Endothelial cell of umbilical vein (primary cell): ENCODE data around the gene TRIM32. TPM values are rescaled to one million over a fixed set of nuclear protein-coding genes. Genes with fewer than 3 reads are reported as not detected.

Source experiments
- BruUV-seq: library from RNA; stranded (reverse); fragments of 400-500 nt; replicated peaks from 2 replicates; lab custom pipeline; 2021; lab: Mats Ljungman, UMichigan
- CTCF ChIA-PET: fragments of 300-600, 350-600 bp; sonication (Branson Sonifier 250); formaldehyde crosslinking; loops from one replicate; lab custom pipeline; 2021; ENCODE audit warnings: antibody characterized with exemption, inconsistent platforms; lab: Charles Lee
- POLR2A ChIA-PET: fragments of 300-600, 350-600 bp; sonication (Branson Sonifier 250); formaldehyde crosslinking; loops from one replicate; lab custom pipeline; 2021; ENCODE audit warnings: antibody characterized with exemption, inconsistent platforms; lab: Charles Lee
- DNase-seq: peaks from one replicate; pipeline ENCODE4 v3.0.0-alpha.2; 2011; ENCODE audit warnings: low read depth, low spot score
- FAIRE-seq: peaks from 2 replicates; lab custom pipeline; 2011; peaks lifted over from hg19 to GRCh38; lab: Jason Lieb, UNC
- H2AFZ ChIP-seq: 2 replicates; pipeline ENCODE4 v1.6.0; 2012; ENCODE audit warnings: low read depth, low read length, control low read depth, inconsistent platforms
- H3K27ac ChIP-seq: 2 replicates; pipeline ENCODE4 v1.5.1; 2011; ENCODE audit warnings: low read depth, mild to moderate bottlenecking, control low read depth, low read length, moderate library complexity; ENCODE audit not compliant: insufficient read depth
- H3K27me3 ChIP-seq, 2 experiments: 2 replicates each; pipeline versions ENCODE4 v1.6.0 to v1.6.1; 2011; ENCODE audit warnings: low read length in 2 of 2, mixed read lengths in 1 of 2; ENCODE audit not compliant: control insufficient read depth in 2 of 2, insufficient read depth in 2 of 2
- H3K36me3 ChIP-seq, 2 experiments: 2 replicates in 1 of 2; 3 replicates in 1 of 2; pipeline ENCODE4 v1.5.1; 2011; ENCODE audit warnings: low read length in 2 of 2, mild to moderate bottlenecking in 1 of 2, moderate library complexity in 1 of 2; ENCODE audit not compliant: control insufficient read depth in 2 of 2, insufficient read depth in 2 of 2; ENCODE audit errors: extremely low read depth in 1 of 2
- H3K4me1 ChIP-seq: 3 replicates; pipeline ENCODE4 v1.5.1; 2011; ENCODE audit warnings: mild to moderate bottlenecking, low read length; ENCODE audit not compliant: control insufficient read depth, insufficient read depth; ENCODE audit errors: extremely low read depth
- H3K4me2 ChIP-seq: 2 replicates; pipeline ENCODE4 v1.6.1; 2011; ENCODE audit warnings: low read length, control low read depth, mixed read lengths; ENCODE audit not compliant: insufficient read depth
- H3K4me3 ChIP-seq, 3 experiments: fragments of 200-600 bp in 1 of 3; sonication (generic), shearing (Covaris generic) in 1 of 3; replicated peaks in 1 of 3; 2 replicates each; pipeline ENCODE4 v1.5.1; 2011 to 2016; ENCODE audit warnings: control low read depth in 3 of 3, low read length in 3 of 3, mild to moderate bottlenecking in 2 of 3, inconsistent platforms in 1 of 3, low read depth in 1 of 3, moderate library complexity in 1 of 3; ENCODE audit not compliant: insufficient read depth in 1 of 3
- H3K79me2 ChIP-seq: 2 replicates; pipeline ENCODE4 v1.6.0; 2012; ENCODE audit warnings: low read length, inconsistent platforms; ENCODE audit not compliant: control insufficient read depth, insufficient read depth
- H3K9ac ChIP-seq: replicated peaks from 2 replicates; pipeline ENCODE3; 2011; ENCODE audit warnings: low read length, control low read depth; ENCODE audit not compliant: insufficient read depth; ENCODE audit errors: extremely low read depth
- H3K9me1 ChIP-seq: replicated peaks from 3 replicates; pipeline ENCODE4 v1.6.0; 2011; ENCODE audit warnings: mild to moderate bottlenecking, low read length; ENCODE audit not compliant: control insufficient read depth, insufficient read depth; ENCODE audit errors: extremely low read depth
- H3K9me3 ChIP-seq: replicated peaks from 2 replicates; pipeline ENCODE4 v1.5.1; 2012; ENCODE audit warnings: low read length, inconsistent platforms; ENCODE audit not compliant: control insufficient read depth, insufficient read depth
- H4K20me1 ChIP-seq: replicated peaks from 2 replicates; pipeline ENCODE3; 2011; ENCODE audit warnings: mild to moderate bottlenecking, low read length; ENCODE audit not compliant: control insufficient read depth, insufficient read depth; ENCODE audit errors: extremely low read depth
- EZH2 ChIP-seq: IDR thresholded peaks from 2 replicates; pipeline ENCODE4 v1.6.1; 2012; ENCODE audit warnings: borderline replicate concordance, low read depth, mild to moderate bottlenecking, moderate library complexity, low read length, inconsistent platforms; ENCODE audit not compliant: severe bottlenecking
- FOS ChIP-seq: IDR thresholded peaks from 2 replicates; pipeline ENCODE4 v1.6.1; 2011; ENCODE audit warnings: mild to moderate bottlenecking, low read length, moderate library complexity, borderline replicate concordance; ENCODE audit not compliant: insufficient read depth
- GATA2 ChIP-seq: IDR thresholded peaks from 2 replicates; pipeline ENCODE4 v1.7.0; 2011; ENCODE audit warnings: low read depth, mild to moderate bottlenecking, moderate library complexity, mixed read lengths, low read length; ENCODE audit not compliant: insufficient read length, insufficient read depth
- JUN ChIP-seq: IDR thresholded peaks from 2 replicates; pipeline ENCODE4 v1.6.1; 2011; ENCODE audit warnings: borderline replicate concordance, low read depth; ENCODE audit not compliant: insufficient read length, insufficient read depth
- MYC ChIP-seq: IDR thresholded peaks from one replicate; pipeline ENCODE4 v1.6.1; 2011; ENCODE audit warnings: mild to moderate bottlenecking, low read depth, low read length
- POLR2A ChIP-seq: IDR thresholded peaks from 2 replicates; pipeline ENCODE4 v1.6.1; 2012; ENCODE audit warnings: low read depth, mild to moderate bottlenecking, control low read depth, low read length
- POLR2AphosphoS5 ChIP-seq: IDR thresholded peaks from 2 replicates; pipeline ENCODE4 v1.6.1; 2012; ENCODE audit warnings: low read depth, mild to moderate bottlenecking, control low read depth, low read length, moderate library complexity; ENCODE audit not compliant: insufficient read depth
- dilution Hi-C: fragments of 300-500 bp; cut with MboI; formaldehyde crosslinking; loops from one replicate; pipeline ENCODE4 v1.15.0; 2019; ENCODE audit warnings: low sequenced_read_pairs; ENCODE audit not compliant: extremely low pct_ligation_motif_present
- intact Hi-C: fragments of 100-400 bp; cut with micrococcal nuclease; formaldehyde crosslinking; loops from one replicate; pipeline ENCODE4 v1.10.0; 2022
- polyA plus RNA-seq, 4 experiments: library from polyadenylated mRNA; depleted of rRNA in 3 of 4; stranded (reverse) in 3 of 4; unstranded in 1 of 4; fragments of >200 nt; gene quantifications; 2 replicates each; pipeline versions ENCODE4 v1.2.1 to v1.2.3, GENCODE V29; 2011 to 2012; ENCODE audit warnings: missing spikeins in 1 of 4
- total RNA-seq: library from RNA; stranded (reverse); gene quantifications from 2 replicates; pipeline ENCODE4 v1.2.3, GENCODE V29; 2021
- TF ChIP-seq, protein P1 (sequence below): IDR thresholded peaks from 2 replicates; pipeline ENCODE4 v1.6.1; 2011; ENCODE audit not compliant: insufficient read depth, insufficient read length
- TF ChIP-seq, protein P2 (sequence below), 2 donors: IDR thresholded peaks; 1 replicate in 1 of 2; 2 replicates in 1 of 2; pipeline ENCODE4 v1.5.1; 2011; ENCODE audit warnings: low read length in 2 of 2, mild to moderate bottlenecking in 2 of 2, moderate library complexity in 2 of 2, control low read depth in 1 of 2, inconsistent platforms in 1 of 2, low read depth in 1 of 2; ENCODE audit not compliant: insufficient read depth in 1 of 2; ENCODE audit errors: extremely low read depth in 1 of 2

Gene TRIM32
- total and polyA plus RNA-seq, 2 donors (not counting 3 experiments of a cell fraction or from before 2014, with no cell fraction given): 10.8 to 18.4 TPM

DNA sequence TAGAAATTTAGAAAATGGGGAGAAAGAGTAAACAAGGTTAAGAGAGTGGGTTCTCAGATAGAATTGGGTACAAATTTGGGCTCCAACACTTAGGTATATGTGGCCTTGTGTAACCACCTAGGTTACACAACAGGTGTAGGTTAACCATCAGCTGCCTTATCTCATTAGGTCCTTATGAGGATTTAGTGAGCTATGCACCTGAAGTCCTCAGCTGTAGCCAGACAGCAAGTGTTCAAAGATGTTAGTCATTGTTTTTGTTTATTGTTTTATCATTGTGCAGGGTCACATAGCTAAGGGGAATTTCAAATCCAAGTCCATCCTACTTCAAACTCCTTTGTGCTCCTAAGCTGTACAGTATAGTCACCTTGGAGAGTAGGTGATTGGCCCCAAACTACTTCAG lies 970 bp upstream of the TRIM32 start:
- intact Hi-C loops: no loop called here
- DNase-seq (no peak), FAIRE-seq (no peak)
- dilution Hi-C loops: no loop called here
- ChIA-PET CTCF (interaction anchor here (0.7 to 1.4 kb wide), 3 partner anchors 9 to 51 kb away, joined by 3 to 14 read pairs (median 4); no protein-coding TSS in a partner anchor), POLR2A (no interaction called here)
- Histone ChIP-seq H3K4me1 (peaks cover 11% of the 10 kb centered on the region), H2AFZ (peak overlapping the region; percentile 90), H3K79me2 (peaks cover 32% of the 10 kb centered on the region), H3K9ac (no peak overlapping the region), H4K20me1 (no peaks in the 10 kb centered on the region), H3K27ac (no peak overlapping the region), H3K36me3 (no peaks in the 10 kb centered on the region), H3K4me2 (no peak overlapping the region), H3K9me1 (no peaks in the 10 kb centered on the region), H3K4me3 (no peak overlapping the region), H3K9me3 (no peaks in the 10 kb centered on the region), H3K27me3 (no peaks in the 10 kb centered on the region)
- no TSS peak for BruUV-seq
- TF ChIP-seq, protein P1, sequence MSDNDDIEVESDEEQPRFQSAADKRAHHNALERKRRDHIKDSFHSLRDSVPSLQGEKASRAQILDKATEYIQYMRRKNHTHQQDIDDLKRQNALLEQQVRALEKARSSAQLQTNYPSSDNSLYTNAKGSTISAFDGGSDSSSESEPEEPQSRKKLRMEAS: no peak
- no peak for TF ChIP-seq MYC
- TF ChIP-seq POLR2A: no peak
- no peak for TF ChIP-seq GATA2
- TF ChIP-seq, protein P2, sequence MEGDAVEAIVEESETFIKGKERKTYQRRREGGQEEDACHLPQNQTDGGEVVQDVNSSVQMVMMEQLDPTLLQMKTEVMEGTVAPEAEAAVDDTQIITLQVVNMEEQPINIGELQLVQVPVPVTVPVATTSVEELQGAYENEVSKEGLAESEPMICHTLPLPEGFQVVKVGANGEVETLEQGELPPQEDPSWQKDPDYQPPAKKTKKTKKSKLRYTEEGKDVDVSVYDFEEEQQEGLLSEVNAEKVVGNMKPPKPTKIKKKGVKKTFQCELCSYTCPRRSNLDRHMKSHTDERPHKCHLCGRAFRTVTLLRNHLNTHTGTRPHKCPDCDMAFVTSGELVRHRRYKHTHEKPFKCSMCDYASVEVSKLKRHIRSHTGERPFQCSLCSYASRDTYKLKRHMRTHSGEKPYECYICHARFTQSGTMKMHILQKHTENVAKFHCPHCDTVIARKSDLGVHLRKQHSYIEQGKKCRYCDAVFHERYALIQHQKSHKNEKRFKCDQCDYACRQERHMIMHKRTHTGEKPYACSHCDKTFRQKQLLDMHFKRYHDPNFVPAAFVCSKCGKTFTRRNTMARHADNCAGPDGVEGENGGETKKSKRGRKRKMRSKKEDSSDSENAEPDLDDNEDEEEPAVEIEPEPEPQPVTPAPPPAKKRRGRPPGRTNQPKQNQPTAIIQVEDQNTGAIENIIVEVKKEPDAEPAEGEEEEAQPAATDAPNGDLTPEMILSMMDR (IDR thresholded peaks at IDR 0.05; ENCODE audit: extremely low read depth in 1 of 2, insufficient read depth in 1 of 2, low read depth in 1 of 2, low read length in 2 of 2): no peak
- TF ChIP-seq EZH2: no peak
- no peak for TF ChIP-seq FOS
- TF ChIP-seq JUN: no peak
- TF ChIP-seq POLR2AphosphoS5: no peak
